T-helper 1 cell (primary cell): ENCODE data around the gene MIPOL1.

Experiments
- DNase-seq, 5 donors: peaks; one replicate each; pipeline ENCODE4 v3.0.0-alpha.2; 2012 to 2020

Gene MIPOL1

GRCh38 chr14:37558740-37559139 is 361.0 kb downstream of the MIPOL1 start:
- DNase-seq = no peak

GRCh38 chr14:37559386-37559785 is 361.6 kb downstream of the MIPOL1 start:
- DNase-seq = no peak

GRCh38 chr14:37563189-37563588 is 365.5 kb downstream of the MIPOL1 start:
- no peak for DNase-seq

GRCh38 chr14:37565550-37565949 is 367.8 kb downstream of the MIPOL1 start:
- DNase-seq = no peak

GRCh38 chr14:37566811-37567371 is 369.2 kb downstream of the MIPOL1 start:
- DNase-seq = no peak

DNA sequence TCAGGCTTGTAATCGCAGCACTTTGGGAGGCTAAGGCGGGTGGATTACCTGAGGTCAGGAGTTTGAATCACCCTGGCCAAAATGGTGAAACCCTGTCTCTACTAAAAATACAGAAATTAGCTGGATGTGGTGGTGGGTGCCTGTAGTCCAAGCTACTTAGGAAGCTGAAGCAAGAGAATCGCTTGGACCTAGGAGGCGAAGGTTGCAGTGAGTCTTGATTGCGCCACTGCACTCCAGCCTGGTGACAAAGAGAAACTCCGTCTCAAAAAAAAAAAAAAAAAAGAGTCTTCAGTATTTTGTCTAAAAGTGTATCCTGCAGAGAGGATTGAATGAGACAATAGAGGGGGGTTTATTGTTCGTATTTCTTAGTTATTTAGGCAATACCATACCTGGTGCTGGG is 372.0 kb downstream of the MIPOL1 start:
- DNase-seq = no peak

DNA sequence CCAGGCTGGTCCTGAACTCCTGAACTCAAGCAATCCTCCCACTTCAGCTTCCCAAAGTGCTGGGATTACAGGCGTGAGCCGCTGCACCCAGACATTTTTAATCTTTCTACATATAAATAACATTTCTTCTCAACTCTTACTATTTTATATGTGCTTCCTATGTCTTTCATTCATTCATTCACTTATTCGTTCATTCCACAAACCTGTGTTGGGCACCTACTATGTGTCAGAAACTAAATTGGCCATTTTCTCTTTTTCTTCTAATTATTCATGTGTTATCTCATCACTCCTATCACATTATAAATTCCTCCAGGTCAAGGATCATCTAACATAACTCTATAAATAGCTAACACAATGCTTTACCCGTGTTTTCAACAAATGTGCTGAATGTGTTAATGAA is 373.7 kb downstream of the MIPOL1 start:
- no peak for DNase-seq

- DNase-seq = no peak
Measured at GRCh38 chr14:37573356-37573755, 375.6 kb downstream of the MIPOL1 start.

GRCh38 chr14:37579274-37579673 is 381.5 kb downstream of the MIPOL1 start:
- DNase-seq = no peak

- no peak for DNase-seq
Measured at GRCh38 chr14:37580146-37580545, 382.4 kb downstream of the MIPOL1 start.

GRCh38 chr14:37583358-37584210 is 385.8 kb downstream of the MIPOL1 start:
- DNase-seq = no peak

DNA sequence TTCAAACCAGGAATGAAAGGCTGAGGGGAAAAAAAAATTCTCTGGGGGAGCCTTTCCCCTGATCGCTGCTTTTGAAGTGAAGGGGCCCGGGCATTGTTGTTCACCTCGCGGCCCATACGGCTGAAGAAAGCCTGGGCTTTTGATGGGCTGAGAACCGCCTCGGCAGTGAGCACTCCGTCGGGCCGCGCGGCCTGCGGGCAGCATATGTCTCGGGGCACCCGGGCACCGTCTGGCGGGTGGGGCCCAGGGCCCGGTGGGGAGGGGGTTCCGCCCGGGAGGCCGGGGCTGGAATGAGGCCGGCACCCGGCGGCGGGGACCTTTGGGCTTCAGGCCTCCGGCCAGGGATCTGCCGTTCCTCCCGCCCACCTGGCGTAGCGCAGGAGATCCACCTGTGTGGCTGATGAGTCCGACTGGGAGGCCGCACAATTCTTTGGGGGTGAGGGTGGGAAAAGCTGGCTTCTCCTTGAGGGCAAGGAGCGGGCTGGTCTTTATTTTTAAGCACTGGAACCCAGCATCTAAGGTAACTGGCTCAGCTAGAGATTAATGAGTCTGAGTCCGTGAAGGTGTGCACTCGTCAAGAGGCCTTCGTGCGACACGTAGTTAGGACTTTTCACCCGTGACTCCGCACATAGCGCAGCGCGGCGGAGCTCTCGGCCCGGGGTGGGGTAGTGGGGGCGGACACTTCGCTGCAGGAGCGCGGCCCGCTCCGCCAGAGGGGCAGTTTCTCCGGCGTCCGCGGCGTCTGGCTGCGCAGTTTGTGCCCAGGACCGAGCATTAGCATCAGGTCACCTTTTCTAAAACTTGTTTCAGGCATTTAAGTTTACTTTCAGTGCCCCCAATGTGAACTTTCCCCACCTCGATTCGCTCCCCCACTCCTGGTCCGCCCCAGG is 386.7 kb downstream of the MIPOL1 start:
- no peak for DNase-seq

GRCh38 chr14:37585101-37585511 is 387.4 kb downstream of the MIPOL1 start:
- DNase-seq = no peak

DNA sequence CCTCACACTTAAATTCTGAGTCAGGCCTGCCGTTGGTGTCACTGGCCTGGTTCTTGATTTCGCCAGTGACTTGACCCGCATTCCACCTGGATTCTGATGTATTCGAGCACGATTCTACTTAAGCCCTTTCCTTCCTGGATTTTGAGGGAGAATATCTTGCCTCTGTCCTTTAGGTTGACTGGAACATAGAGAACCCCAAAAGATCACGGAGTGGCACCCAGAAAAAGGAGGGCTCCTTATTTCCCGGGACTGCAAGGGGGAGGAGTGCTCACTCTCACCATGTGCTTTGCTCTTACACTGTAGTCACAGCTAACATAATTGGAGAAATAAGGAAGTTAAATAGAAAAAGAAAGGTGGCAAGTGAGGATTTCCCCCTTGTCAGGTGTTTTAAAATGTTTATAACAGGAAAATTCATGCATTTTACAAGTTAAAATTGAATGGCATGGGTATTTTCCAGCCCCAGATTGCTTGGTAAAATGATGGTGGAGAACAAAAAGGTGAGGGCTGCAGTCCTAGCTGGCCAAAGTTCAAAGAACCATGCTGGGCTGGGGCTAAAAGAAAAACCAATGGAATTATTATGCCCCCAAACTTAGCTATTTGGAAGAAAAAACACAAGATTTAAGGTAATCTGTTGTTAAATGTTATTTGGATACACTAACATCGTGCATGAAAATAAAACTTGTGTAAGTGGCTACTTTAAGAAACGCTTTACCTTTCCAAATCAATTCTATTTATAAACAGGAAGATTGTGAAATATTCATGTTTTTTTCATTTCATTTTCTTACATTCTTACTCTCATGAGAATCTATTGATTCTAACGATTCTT is 388.4 kb downstream of the MIPOL1 start:
- DNase-seq = no peak

DNA sequence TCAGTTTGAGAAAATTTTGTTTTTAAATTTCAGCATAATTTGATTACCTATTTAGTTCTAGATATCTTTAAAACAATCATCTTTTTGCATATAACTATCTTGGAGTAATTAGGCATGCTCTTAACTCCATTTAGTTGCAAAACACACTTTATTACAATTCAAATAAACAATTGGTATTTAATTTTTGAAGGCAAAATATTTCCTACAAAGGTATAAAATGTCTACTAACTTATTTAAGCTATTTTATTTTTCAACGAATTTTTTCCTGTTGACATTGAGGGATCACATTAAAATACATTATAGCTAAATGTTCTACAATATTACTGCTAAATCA is 389.0 kb downstream of the MIPOL1 start:
- no peak for DNase-seq

- DNase-seq = no peak
Measured at GRCh38 chr14:37587131-37587803, 389.5 kb downstream of the MIPOL1 start.

DNA sequence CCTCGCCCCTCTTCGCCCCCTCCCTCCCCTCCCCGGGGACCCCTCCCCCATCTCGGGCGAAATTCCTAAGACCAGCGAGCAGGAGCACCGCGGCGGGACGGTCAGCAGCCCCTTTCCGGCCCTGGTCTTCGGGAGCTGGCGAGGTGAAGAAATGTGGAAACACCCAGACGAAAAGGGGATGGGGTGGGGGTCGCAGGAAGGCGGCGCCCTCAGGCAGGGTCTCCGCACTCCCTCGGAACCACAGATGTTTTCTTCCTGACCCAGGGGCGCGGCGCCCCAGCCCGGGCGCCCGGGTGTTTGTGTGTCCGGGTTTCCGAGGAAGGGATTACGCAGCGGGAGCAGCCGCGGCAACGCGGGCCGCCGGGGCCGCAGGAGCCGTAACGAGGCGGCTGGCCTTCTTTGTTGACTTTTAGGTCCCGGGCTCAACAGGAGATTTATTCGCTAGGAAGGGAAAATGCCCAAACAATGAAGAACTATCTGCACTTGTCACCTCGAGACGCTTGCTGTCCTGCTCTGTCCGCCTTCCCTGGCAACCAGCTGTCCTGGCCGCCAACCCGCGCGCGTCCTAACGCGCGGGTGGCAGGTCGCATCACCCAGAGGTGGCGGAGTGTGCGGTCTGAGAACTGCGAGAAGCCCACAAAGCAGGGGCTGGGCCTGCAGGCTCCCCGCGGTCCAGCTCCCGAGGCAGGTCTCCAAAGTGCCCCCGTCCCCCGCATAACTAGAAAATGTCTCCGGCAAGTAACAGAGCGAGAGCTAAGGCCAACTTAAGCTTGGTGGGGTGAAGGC is 390.3 kb downstream of the MIPOL1 start:
- no peak for DNase-seq

GRCh38 chr14:37588667-37588955 is 390.9 kb downstream of the MIPOL1 start:
- no peak for DNase-seq

DNA sequence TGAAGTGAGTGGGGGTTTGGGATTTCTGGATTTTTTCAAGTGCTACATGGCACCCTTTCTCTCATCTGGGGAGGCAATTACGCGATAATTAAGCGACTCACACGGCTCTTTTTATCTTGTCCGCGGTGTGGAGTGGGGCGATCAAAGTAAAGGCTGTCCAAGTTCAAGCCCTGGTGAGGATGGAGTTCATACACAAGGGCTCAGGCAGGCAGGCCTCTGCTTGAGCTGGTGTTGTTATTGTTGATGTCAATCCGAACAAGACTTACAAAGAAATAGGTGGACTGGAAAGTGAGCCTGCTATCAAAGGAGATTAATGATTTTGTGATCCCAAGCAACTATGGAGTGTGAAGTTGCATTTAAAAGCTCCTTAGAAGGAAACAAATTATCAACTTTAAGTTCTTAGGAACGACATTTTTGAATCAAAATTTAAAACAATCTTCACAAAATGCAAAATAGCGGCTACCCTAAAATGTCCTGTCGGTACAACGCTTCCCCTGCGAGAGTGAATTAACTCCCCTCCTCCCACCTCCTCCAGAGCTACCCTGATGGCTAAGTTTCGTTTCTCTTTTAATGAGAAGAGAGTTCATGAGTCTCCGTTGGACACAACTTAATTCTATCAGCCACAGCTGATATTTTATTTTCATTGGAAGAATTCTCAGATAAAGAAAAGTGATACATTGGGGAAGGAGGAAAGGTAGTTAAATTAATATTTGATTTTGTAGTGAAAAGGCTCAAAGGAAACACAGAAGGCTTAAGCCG is 391.4 kb downstream of the MIPOL1 start:
- DNase-seq = no peak

- no peak for DNase-seq
Measured at GRCh38 chr14:37589715-37590427, 392.1 kb downstream of the MIPOL1 start.
